Measurements from ENCODE around the gene LMCD1. TPM values are rescaled to one million over a fixed set of nuclear protein-coding genes. Genes with fewer than 3 reads are reported as not detected.

Gene LMCD1
- polyA plus RNA-seq, 1 experiment, result 39.1 TPM

DNA sequence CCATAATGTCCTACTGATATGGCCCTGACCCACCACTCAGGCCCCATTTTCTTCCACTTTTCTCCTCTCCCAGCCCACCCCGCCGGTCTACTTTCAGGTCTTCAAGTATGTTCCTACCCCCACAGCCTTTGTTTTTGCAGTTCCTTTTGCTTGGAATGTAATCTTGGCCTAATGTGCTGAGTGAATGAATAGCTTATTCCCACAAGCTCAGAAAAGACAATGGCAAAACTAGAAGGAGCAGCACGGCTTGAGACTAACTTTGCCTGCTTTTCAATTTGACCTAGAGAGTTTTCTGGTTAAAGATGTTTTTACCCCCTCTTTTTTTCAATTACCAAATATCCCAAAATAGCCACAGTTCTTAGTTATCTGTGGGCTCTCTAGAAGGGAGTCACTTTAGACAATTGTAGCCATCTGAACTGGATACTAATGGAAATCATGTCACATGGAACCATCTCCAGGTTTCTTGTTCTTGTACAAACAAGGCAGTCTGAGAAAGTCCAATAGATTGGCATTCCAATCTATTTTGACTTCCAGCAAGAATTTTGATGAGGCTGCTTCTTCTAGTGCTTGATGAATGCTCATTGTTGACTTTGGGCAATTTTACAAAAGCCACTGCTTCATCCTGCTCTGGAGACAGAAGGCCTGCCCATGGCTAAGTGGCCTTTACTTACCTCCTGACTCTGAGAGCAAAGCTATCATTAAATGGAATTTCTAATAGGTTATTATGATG lies 16.3 kb upstream of the LMCD1 start:
- Histone ChIP-seq H3K4me3 (ENCODE audit: low read depth, low read length) (no peak overlapping the region), H3K9me3 (ENCODE audit: control insufficient read depth, insufficient read depth, low read length) (no peaks in the 10 kb centered on the region; the same call in 1 of the 2 replicates), H3K27me3 (ENCODE audit: control insufficient read depth, insufficient read depth, low read length) (no peaks in the 10 kb centered on the region), H3K27ac (ENCODE audit: low read depth, low read length) (no peak overlapping the region)
- POLR2A ChIA-PET, result no interaction called here
- CTCF ChIA-PET, result interaction anchor here (0.7 kb wide), 1 partner anchor 68 kb away, joined by 4 read pairs; no protein-coding TSS in a partner anchor
- TF ChIP-seq, protein P1, sequence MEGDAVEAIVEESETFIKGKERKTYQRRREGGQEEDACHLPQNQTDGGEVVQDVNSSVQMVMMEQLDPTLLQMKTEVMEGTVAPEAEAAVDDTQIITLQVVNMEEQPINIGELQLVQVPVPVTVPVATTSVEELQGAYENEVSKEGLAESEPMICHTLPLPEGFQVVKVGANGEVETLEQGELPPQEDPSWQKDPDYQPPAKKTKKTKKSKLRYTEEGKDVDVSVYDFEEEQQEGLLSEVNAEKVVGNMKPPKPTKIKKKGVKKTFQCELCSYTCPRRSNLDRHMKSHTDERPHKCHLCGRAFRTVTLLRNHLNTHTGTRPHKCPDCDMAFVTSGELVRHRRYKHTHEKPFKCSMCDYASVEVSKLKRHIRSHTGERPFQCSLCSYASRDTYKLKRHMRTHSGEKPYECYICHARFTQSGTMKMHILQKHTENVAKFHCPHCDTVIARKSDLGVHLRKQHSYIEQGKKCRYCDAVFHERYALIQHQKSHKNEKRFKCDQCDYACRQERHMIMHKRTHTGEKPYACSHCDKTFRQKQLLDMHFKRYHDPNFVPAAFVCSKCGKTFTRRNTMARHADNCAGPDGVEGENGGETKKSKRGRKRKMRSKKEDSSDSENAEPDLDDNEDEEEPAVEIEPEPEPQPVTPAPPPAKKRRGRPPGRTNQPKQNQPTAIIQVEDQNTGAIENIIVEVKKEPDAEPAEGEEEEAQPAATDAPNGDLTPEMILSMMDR (IDR thresholded peaks at IDR 0.05; ENCODE audit: low read depth, low read length), result no peak
- DNase-seq (ENCODE audit: low read depth, low spot score), result no peak

DNA sequence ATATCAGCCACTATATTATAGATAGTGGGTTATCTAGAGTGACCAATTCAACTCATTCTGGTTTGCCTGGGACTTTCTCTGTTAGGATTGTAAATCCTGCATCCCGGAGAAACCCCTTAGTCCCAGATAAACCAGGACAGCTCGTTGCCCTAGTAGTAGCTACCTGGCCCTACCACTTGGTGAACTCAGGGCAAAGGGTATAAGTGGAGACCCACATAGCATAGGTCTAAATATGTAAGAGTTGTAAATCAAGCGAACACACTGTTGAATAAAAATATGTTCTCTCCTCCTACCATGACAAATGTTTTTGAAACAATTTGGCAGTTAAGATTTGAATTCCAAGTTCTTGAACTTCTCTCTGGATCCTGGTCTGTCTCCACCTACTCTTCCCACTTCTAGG lies 15.7 kb upstream of the LMCD1 start:
- CTCF ChIA-PET, result interaction anchor here (0.7 kb wide), 1 partner anchor 69 kb away, joined by 4 read pairs; no protein-coding TSS in a partner anchor
- H3K9me3 ChIP-seq (ENCODE audit: control insufficient read depth, insufficient read depth, low read length), result no peaks in the 10 kb centered on the region; the same call in 1 of the 2 replicates
- no peak for DNase-seq (ENCODE audit: low read depth, low spot score)
- H3K27ac ChIP-seq (ENCODE audit: low read depth, low read length), result no peak overlapping the region
- no peaks in the 10 kb centered on the region for H3K27me3 ChIP-seq (ENCODE audit: control insufficient read depth, insufficient read depth, low read length)
- no peak overlapping the region for H3K4me3 ChIP-seq (ENCODE audit: low read depth, low read length)
- POLR2A ChIA-PET, result no interaction called here
- TF ChIP-seq, protein P1 (IDR thresholded peaks at IDR 0.05; ENCODE audit: low read depth, low read length), result no peak

DNA sequence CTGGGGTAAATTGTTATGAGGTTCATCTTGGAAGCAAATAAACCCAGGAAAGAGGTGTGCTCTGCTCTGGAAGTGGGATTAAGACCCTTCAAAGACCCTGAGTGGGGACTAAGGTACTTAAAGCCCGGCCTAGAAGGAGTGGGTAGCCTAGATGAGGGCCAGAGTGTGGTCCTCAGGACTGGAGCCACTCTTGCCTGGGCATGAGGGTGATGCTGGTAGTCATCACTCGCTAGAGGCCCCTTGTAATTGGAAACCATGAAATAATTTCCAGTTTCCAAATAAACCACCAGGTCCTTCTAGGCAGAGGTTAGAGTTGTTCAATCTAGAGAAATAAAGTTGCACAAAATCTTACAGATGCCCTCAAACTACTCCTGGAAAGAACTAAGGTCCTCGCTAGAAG lies 15.2 kb upstream of the LMCD1 start:
- no peak overlapping the region for H3K27ac ChIP-seq (ENCODE audit: low read depth, low read length)
- H3K27me3 ChIP-seq (ENCODE audit: control insufficient read depth, insufficient read depth, low read length), result no peaks in the 10 kb centered on the region
- no peak overlapping the region for H3K4me3 ChIP-seq (ENCODE audit: low read depth, low read length)
- ChIA-PET CTCF (interaction anchor here (0.7 kb wide), 1 partner anchor 69 kb away, joined by 4 read pairs; no protein-coding TSS in a partner anchor), POLR2A (no interaction called here)
- DNase-seq (ENCODE audit: low read depth, low spot score), result no peak
- H3K9me3 ChIP-seq (ENCODE audit: control insufficient read depth, insufficient read depth, low read length), result no peaks in the 10 kb centered on the region; the same call in 1 of the 2 replicates
- TF ChIP-seq, protein P1 (IDR thresholded peaks at IDR 0.05; ENCODE audit: low read depth, low read length), result no peak

DNA sequence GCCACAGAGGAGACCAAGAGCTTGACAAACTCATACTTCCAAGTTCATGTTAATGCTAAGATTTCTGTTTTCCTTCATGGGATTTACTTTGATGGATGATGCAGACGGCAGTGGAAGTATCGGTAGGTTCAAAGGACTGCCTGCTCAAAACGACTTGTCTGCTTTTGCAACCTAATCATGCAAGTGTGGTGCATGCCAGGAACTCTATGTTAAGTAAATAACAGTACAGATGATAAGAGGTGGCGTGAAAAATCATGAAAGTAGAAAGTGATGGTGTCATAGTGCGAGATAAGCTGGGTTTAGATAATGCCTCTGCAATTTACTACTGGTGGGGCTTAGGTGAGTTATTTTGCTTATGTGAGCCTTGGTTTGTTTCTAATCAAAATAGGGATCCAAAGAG lies 14.7 kb upstream of the LMCD1 start:
- TF ChIP-seq, protein P1 (IDR thresholded peaks at IDR 0.05; ENCODE audit: low read depth, low read length), result no peak
- no peak overlapping the region for H3K4me3 ChIP-seq (ENCODE audit: low read depth, low read length)
- no peak for DNase-seq (ENCODE audit: low read depth, low spot score)
- CTCF ChIA-PET, result no interaction called here
- H3K27ac ChIP-seq (ENCODE audit: low read depth, low read length), result no peak overlapping the region
- no peaks in the 10 kb centered on the region; the same call in 1 of the 2 replicates for H3K9me3 ChIP-seq (ENCODE audit: control insufficient read depth, insufficient read depth, low read length)
- POLR2A ChIA-PET, result no interaction called here
- H3K27me3 ChIP-seq (ENCODE audit: control insufficient read depth, insufficient read depth, low read length), result no peaks in the 10 kb centered on the region

DNA sequence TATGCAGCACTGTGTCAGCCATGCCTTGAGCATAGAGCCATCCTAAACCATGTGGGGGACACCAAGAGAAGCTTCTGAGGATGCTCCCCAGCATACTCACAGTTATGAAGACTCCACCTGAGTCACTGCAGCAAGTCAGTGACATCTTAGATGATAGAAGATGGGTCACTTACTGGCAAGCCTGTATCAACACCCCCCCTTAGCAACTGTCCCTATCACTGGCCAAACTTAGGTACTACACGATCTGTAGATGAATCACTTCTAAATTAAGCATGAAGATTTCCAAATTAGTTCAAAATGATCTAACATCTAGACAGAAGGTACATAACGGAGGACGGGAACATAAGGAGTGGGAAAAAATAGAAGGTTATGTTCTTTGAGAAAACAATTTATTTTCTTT lies 13.2 kb upstream of the LMCD1 start:
- no peaks in the 10 kb centered on the region for H3K27me3 ChIP-seq (ENCODE audit: control insufficient read depth, insufficient read depth, low read length)
- TF ChIP-seq, protein P1 (IDR thresholded peaks at IDR 0.05; ENCODE audit: low read depth, low read length), result no peak
- ChIA-PET POLR2A (interaction anchor here (1.1 kb wide), 1 partner anchor 89 kb away, joined by 4 read pairs; no protein-coding TSS in a partner anchor), CTCF (interaction anchor here (1.0 kb wide), 1 partner anchor 13 kb away, joined by 3 read pairs; the partner anchor contains the start of gene LMCD1)
- H3K4me3 ChIP-seq (ENCODE audit: low read depth, low read length), result no peak overlapping the region
- no peak for DNase-seq (ENCODE audit: low read depth, low spot score)
- H3K9me3 ChIP-seq (ENCODE audit: control insufficient read depth, insufficient read depth, low read length), result no peaks in the 10 kb centered on the region; the same call in 1 of the 2 replicates
- H3K27ac ChIP-seq (ENCODE audit: low read depth, low read length), result no peak overlapping the region
